Activated CD8-positive, alpha-beta T cell treated with anti-CD3 and anti-CD28 coated beads, Interleukin-2, amount 10 ng/mL, durations not matched to agents 7 days and 5 days (primary cell): ENCODE results near the gene PLEKHG5. TPM values are rescaled to one million over a fixed set of nuclear protein-coding genes. Genes with fewer than 3 reads are reported as not detected.
A peak's percentile ranks its signal among the peaks of the same experiment; 100 is the strongest.

Experiments
- ATAC-seq: fragments of 150-1000 bp; cut with Tn5 transposase; one replicate; pipeline ENCODE4 v1.10.0; 2021; ENCODE audit warnings: moderate library complexity
- CTCF ChIA-PET: fragments of 350-600 bp; sonication (Branson Sonifier 250); formaldehyde crosslinking; loops from one replicate; lab custom pipeline; 2021; ENCODE audit warnings: antibody characterized with exemption; lab: Charles Lee
- POLR2A ChIA-PET: fragments of 350-600 bp; sonication (Branson Sonifier 250); formaldehyde crosslinking; loops from one replicate; lab custom pipeline; 2021; ENCODE audit warnings: antibody characterized with exemption; lab: Charles Lee
- DNase-seq: peaks from one replicate; pipeline ENCODE4 v3.0.0-alpha.2; 2020
- H3K27ac Mint-ChIP-seq: one replicate; pipeline ENCODE4 v1.8.0; 2021; ENCODE audit warnings: mild to moderate bottlenecking, mixed read lengths
- H3K27me3 Mint-ChIP-seq: one replicate; pipeline ENCODE4 v1.8.0; 2021; ENCODE audit warnings: low read depth, mixed read lengths
- H3K36me3 Mint-ChIP-seq: one replicate; pipeline ENCODE4 v1.8.0; 2021; ENCODE audit warnings: low read depth, mixed read lengths
- H3K4me1 Mint-ChIP-seq: one replicate; pipeline ENCODE4 v1.8.0; 2021; ENCODE audit warnings: low read depth, mixed read lengths
- H3K4me3 Mint-ChIP-seq: one replicate; pipeline ENCODE4 v1.8.0; 2021; ENCODE audit warnings: mild to moderate bottlenecking, mixed read lengths
- H3K9me3 Mint-ChIP-seq: one replicate; pipeline ENCODE4 v1.8.0; 2022; ENCODE audit warnings: mixed read lengths; ENCODE audit not compliant: insufficient read depth
- total RNA-seq, 2 experiments: library from RNA; stranded (reverse); gene quantifications; one replicate each; pipeline ENCODE4 v1.2.3, GENCODE V29; 2021

Gene PLEKHG5
- total RNA-seq, 2 experiments from 2014 or later: 2.2 to 2.8 TPM

DNA sequence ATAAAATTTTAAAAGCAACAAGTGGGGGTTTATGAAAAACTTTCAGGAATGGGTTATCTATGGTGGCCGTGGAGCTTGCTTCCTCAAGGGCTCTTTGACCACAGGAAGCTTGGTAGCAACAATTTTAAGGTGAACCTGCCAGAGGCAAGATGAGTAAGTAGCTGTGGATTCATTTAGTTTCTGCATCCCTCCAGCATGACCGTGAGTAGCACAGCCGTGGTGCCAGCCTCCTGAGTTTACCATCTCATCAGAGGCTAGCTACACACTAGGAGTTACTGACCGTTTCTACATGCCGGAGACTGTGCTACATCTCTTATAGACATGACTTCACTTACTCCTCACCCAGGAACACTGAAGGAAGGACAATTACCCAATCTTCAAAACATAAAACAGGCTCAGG, 30.1 kb upstream of the PLEKHG5 start:
- H3K27ac Mint-ChIP-seq: peak overlapping the region; percentile 16
- DNase-seq (no peak), ATAC-seq (no peak)
- H3K4me1 Mint-ChIP-seq: peaks cover 5% of the 10 kb centered on the region
- no peak overlapping the region for H3K4me3 Mint-ChIP-seq
- H3K27me3 Mint-ChIP-seq: no peaks in the 10 kb centered on the region
- POLR2A ChIA-PET: no interaction called here
- no peaks in the 10 kb centered on the region for H3K9me3 Mint-ChIP-seq
- peaks cover 15% of the 10 kb centered on the region for H3K36me3 Mint-ChIP-seq
- CTCF ChIA-PET: interaction anchor here (0.7 to 1.5 kb wide), 2 partner anchors 31 to 33 kb away, joined by 4 to 8 read pairs; partner anchors contain the start of genes NOL9 and TAS1R1

DNA sequence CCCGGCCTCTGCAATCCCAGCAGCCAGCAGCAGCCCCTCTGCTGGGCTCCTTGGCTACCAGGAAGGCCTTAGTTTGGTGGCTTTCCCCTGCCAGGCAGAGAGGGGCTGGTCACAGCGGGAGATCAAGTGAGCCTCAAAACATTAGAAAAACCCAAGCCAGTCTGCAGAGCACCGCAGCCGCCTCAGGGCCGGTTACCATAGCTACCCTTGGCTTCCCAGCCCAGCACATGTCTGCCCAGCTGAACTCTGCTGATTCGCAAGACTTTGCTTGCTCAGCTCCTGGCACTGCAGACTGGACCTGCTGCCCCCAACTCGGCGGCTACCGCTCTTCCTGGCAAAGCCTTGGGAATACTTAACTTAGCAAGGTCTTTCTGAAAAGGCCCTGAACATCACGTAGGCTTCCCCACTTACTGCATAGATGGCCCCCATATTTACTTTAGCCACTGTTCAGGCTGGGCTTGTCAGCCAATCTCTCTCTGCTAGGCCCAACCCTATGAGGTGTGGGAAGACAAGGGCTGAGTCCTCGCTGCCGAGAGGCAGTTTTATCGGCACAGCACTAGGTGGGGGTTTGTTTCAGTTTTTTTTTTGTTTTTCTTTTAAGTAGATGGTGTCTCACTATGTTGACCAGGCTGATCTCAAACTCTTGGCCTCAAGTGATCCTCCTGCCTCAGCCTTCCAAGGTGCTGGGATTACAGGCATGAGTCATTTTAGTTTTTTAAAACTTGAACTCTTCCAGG, 28.6 kb upstream of the PLEKHG5 start:
- ATAC-seq (peak; percentile 33), DNase-seq (no peak)
- POLR2A ChIA-PET: interaction anchor here (0.8 kb wide), 1 partner anchor 131 kb away, joined by 3 read pairs; no protein-coding TSS in a partner anchor
- Mint-ChIP-seq H3K4me3 (no peak overlapping the region), H3K9me3 (no peaks in the 10 kb centered on the region), H3K4me1 (peaks cover 5% of the 10 kb centered on the region), H3K27ac (no peak overlapping the region), H3K36me3 (peaks cover 8% of the 10 kb centered on the region), H3K27me3 (no peaks in the 10 kb centered on the region)
- CTCF ChIA-PET: interaction anchor here (1.5 kb wide), 1 partner anchor 34 kb away, joined by 8 read pairs; the partner anchor contains the start of genes NOL9 and TAS1R1

DNA sequence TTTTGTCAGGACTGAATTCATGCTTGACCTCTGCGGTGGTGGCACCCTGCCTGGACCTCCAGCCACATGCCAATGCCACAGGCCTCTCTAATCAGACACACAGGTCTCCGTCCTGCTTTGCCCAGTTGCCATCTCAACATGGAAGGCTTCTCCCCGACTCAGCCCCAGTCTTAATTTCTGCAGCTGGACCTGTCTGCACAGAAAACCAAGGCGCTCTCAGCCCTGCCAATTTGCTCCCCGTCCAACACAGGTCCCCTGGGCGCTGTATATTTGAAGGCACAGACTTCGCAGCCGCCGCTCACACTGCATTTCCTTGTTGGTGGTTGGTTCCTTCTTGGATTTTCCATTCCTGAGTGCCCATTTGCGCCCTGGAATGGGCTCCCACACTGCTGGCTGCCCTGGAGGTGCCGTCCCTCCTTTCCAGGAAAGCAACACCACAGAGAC, 28.0 kb upstream of the PLEKHG5 start:
- Mint-ChIP-seq H3K4me1 (peaks cover 5% of the 10 kb centered on the region), H3K4me3 (no peak overlapping the region), H3K27me3 (no peaks in the 10 kb centered on the region), H3K27ac (no peak overlapping the region), H3K9me3 (no peaks in the 10 kb centered on the region), H3K36me3 (peaks cover 8% of the 10 kb centered on the region)
- ATAC-seq (no peak), DNase-seq (no peak)
- POLR2A ChIA-PET: interaction anchor here (0.8 kb wide), 1 partner anchor 132 kb away, joined by 3 read pairs; no protein-coding TSS in a partner anchor
- CTCF ChIA-PET: no interaction called here

DNA sequence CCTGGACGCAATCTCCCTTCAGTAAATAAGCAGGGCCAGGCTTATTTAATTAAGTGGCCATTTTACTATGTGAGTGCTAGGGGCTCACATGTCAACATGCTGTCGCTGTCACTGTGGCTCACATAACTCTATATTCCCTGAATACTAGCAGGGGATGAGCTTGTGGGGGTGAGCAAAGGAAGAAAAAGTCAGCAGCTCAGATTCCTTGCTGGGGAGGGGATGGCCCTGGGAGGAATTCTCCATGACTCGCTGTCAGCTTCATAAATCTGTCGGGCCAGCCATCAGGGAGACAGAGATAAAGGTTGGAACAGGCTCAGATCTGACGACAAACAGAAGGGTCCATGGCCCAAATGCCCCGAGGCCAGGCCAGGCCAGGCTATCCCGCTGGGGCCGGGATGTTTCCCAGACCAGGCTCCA, 26.0 kb upstream of the PLEKHG5 start:
- ATAC-seq: no peak
- H3K27ac Mint-ChIP-seq: no peak overlapping the region
- H3K9me3 Mint-ChIP-seq: no peaks in the 10 kb centered on the region
- H3K27me3 Mint-ChIP-seq: no peaks in the 10 kb centered on the region
- peaks cover 5% of the 10 kb centered on the region for H3K4me1 Mint-ChIP-seq
- H3K4me3 Mint-ChIP-seq: no peak overlapping the region
- H3K36me3 Mint-ChIP-seq: no peaks in the 10 kb centered on the region
- DNase-seq: no peak
- ChIA-PET POLR2A (no interaction called here), CTCF (no interaction called here)

- no peaks in the 10 kb centered on the region for H3K27me3 Mint-ChIP-seq
- no peaks in the 10 kb centered on the region for H3K36me3 Mint-ChIP-seq
- no peak overlapping the region for H3K27ac Mint-ChIP-seq
- ChIA-PET POLR2A (no interaction called here), CTCF (no interaction called here)
- ATAC-seq: no peak
- no peak overlapping the region for H3K4me3 Mint-ChIP-seq
- H3K9me3 Mint-ChIP-seq: no peaks in the 10 kb centered on the region
- no peak for DNase-seq
- no peaks in the 10 kb centered on the region for H3K4me1 Mint-ChIP-seq
These were observed 24.3 kb upstream of the PLEKHG5 start for GRCh38 chr1:6515771-6516170.

DNA sequence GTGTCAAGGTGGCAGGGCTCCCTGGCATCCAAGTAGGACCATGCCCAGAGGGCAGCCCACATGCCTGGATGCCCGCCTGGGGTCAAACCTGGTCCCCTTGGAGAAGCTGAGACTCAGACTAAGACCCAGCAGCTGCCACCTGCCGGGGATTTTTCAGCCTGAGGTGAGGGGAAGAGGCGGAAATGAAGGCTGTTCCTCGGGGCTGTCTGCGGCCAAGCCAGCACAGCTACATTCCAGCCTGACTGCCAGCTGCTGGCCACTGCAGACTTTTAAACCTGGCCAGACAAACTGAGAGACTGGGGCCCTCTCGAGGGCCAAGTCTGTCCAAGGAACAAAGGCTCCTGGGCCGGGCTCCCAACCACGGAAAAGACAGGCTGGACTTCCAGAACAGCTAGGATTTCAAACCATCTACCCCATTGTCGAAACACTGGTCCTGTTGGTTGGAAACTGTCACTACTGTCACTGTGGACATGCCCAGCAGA, 21.9 kb upstream of the PLEKHG5 start:
- DNase-seq (no peak), ATAC-seq (no peak)
- POLR2A ChIA-PET: no interaction called here
- no peaks in the 10 kb centered on the region for H3K36me3 Mint-ChIP-seq
- no peaks in the 10 kb centered on the region for H3K27me3 Mint-ChIP-seq
- CTCF ChIA-PET: no interaction called here
- H3K9me3 Mint-ChIP-seq: no peaks in the 10 kb centered on the region
- no peak overlapping the region for H3K4me3 Mint-ChIP-seq
- no peaks in the 10 kb centered on the region for H3K4me1 Mint-ChIP-seq
- no peak overlapping the region for H3K27ac Mint-ChIP-seq

DNA sequence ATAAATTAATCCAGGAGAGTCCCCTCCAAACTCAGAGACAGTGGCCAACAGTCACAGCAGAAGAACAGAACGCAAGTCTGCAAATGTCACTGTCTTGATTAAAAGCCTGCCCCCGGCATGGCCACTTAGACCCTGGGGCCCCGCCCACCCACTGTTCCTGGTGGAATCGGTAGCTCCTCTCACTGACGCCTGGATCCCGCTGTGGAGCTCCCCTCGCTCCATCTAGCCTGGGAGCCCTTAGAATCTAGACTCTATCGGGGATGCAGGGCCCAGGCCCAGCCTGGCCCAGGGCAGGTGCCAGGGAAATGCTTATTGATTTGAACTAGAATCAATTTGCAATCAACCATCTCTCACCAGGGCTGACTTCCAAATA, 21.4 kb upstream of the PLEKHG5 start:
- Mint-ChIP-seq H3K4me3 (no peak overlapping the region), H3K27ac (no peak overlapping the region), H3K4me1 (no peaks in the 10 kb centered on the region), H3K27me3 (no peaks in the 10 kb centered on the region), H3K36me3 (no peaks in the 10 kb centered on the region), H3K9me3 (no peaks in the 10 kb centered on the region)
- POLR2A ChIA-PET: no interaction called here
- DNase-seq (no peak), ATAC-seq (no peak)
- CTCF ChIA-PET: interaction anchor here (1.0 kb wide), 1 partner anchor 41 kb away, joined by 3 read pairs; no protein-coding TSS in a partner anchor

GRCh38 chr1:6512245-6512907, 20.9 kb upstream of the PLEKHG5 start:
- POLR2A ChIA-PET: no interaction called here
- ATAC-seq: no peak

GRCh38 chr1:6511561-6512244, 20.2 kb upstream of the PLEKHG5 start:
- ChIA-PET POLR2A (no interaction called here), CTCF (interaction anchor here (0.6 to 1.0 kb wide), 2 partner anchors 18 to 42 kb away, joined by 3 read pairs; no protein-coding TSS in a partner anchor)
- Mint-ChIP-seq H3K9me3 (no peaks in the 10 kb centered on the region), H3K27me3 (no peaks in the 10 kb centered on the region), H3K4me3 (no peak overlapping the region), H3K27ac (no peak overlapping the region), H3K4me1 (peaks cover 3% of the 10 kb centered on the region), H3K36me3 (no peaks in the 10 kb centered on the region)
- DNase-seq (no peak), ATAC-seq (no peak)

More at GRCh38 chr1:6512245-6512907, 20.9 kb upstream of the PLEKHG5 start:
- H3K27ac Mint-ChIP-seq: no peak overlapping the region
- no peak overlapping the region for H3K4me3 Mint-ChIP-seq
- no peaks in the 10 kb centered on the region for H3K27me3 Mint-ChIP-seq
- DNase-seq: no peak
- CTCF ChIA-PET: interaction anchor here (1.0 kb wide), 1 partner anchor 41 kb away, joined by 3 read pairs; no protein-coding TSS in a partner anchor
- no peaks in the 10 kb centered on the region for H3K9me3 Mint-ChIP-seq
- H3K36me3 Mint-ChIP-seq: no peaks in the 10 kb centered on the region
- no peaks in the 10 kb centered on the region for H3K4me1 Mint-ChIP-seq

DNA sequence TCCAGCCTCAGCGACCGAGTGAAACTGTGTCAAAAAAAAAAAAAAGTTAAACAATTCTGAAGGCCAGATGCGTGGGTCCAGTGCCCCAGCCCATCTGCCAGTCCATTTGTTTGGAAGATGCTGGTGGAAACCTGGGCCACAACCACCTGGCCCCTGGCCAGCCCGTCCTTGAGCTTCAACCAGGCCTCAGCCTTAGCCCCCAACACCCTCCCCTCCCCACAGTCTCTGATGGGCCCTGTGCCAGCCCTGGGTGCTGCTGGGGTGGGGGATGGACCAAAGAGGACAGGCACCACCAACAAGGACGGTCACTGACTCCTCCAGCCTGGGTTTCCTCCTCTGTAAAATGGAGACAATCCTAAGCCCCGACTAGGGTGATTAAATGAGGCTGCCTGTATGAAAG, 19.6 kb upstream of the PLEKHG5 start:
- H3K4me3 Mint-ChIP-seq: no peak overlapping the region
- H3K9me3 Mint-ChIP-seq: no peaks in the 10 kb centered on the region
- peaks cover 3% of the 10 kb centered on the region for H3K4me1 Mint-ChIP-seq
- DNase-seq: no peak
- POLR2A ChIA-PET: no interaction called here
- no peaks in the 10 kb centered on the region for H3K27me3 Mint-ChIP-seq
- H3K27ac Mint-ChIP-seq: no peak overlapping the region
- CTCF ChIA-PET: interaction anchor here (0.6 kb wide), 1 partner anchor 17 kb away, joined by 3 read pairs; no protein-coding TSS in a partner anchor
- ATAC-seq: no peak
- no peaks in the 10 kb centered on the region for H3K36me3 Mint-ChIP-seq

- ATAC-seq (no peak), DNase-seq (no peak)
- H3K9me3 Mint-ChIP-seq: no peaks in the 10 kb centered on the region
- no peaks in the 10 kb centered on the region for H3K36me3 Mint-ChIP-seq
- no peaks in the 10 kb centered on the region for H3K27me3 Mint-ChIP-seq
- peaks cover 3% of the 10 kb centered on the region for H3K4me1 Mint-ChIP-seq
- POLR2A ChIA-PET: no interaction called here
- CTCF ChIA-PET: no interaction called here
- no peak overlapping the region for H3K27ac Mint-ChIP-seq
- H3K4me3 Mint-ChIP-seq: no peak overlapping the region
These were observed 19.0 kb upstream of the PLEKHG5 start for GRCh38 chr1:6510493-6510892.
